ENCODE measurements around the gene CIRBP. TPM values are rescaled to one million over a fixed set of nuclear protein-coding genes. Genes with fewer than 3 reads are reported as not detected.
"Not testable (repeated sequence)": the region's sequence is repeated elsewhere in the genome, so short reads cannot be mapped to it uniquely, and the experiment has no call there.

Gene CIRBP
- total RNA-seq, 1 donor from 2014 or later = 256 TPM

DNA sequence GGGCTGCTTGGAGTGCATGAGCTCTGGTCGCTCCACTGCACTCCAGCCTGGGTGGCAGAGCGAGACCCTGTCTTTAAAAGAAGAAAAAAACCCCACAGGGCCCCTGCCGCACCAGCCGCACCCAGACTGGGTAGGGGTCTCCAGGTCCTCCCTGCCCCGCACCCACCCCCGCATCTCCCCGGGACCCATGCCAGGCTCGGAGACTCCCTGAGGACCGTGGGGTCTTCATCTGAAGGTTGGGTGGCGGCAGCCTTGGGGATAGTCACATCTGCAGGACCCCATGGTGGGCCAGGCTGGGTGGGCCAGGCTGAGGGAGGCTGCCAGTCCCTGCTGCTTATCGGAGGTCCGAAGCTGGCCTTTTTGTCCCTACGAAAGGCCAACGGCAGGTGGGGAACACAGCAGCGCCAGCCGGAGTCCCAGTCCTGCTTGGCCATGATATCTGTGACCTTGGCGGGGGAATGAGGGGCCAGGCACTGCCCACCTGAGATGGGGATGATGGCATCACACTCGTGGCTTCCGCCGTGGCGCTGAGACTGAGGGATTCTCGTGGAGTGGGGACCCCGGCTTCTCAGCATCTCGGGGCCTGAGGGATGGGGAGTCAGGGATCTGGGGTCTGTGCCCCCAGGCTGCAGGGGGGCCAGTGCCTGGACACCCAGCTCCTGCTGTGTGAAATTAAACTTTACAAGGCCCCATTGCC lies 27.6 kb downstream of the CIRBP start:
- H3K36me3 Mint-ChIP-seq (ENCODE audit: low read depth) = no peaks in the 10 kb centered on the region
- DNase-seq (ENCODE audit: low spot score) = no peak
- no peaks in the 10 kb centered on the region for H3K4me1 Mint-ChIP-seq (ENCODE audit: low read depth)
- H3K9me3 Mint-ChIP-seq = no peaks in the 10 kb centered on the region
- H3K4me3 Mint-ChIP-seq = no peak overlapping the region
- intact Hi-C loops (cut with micrococcal nuclease) = no loop called here
- peaks cover 6% of the 10 kb centered on the region for H3K27me3 Mint-ChIP-seq (ENCODE audit: insufficient read depth)
- H3K27ac Mint-ChIP-seq = no peak overlapping the region

DNA sequence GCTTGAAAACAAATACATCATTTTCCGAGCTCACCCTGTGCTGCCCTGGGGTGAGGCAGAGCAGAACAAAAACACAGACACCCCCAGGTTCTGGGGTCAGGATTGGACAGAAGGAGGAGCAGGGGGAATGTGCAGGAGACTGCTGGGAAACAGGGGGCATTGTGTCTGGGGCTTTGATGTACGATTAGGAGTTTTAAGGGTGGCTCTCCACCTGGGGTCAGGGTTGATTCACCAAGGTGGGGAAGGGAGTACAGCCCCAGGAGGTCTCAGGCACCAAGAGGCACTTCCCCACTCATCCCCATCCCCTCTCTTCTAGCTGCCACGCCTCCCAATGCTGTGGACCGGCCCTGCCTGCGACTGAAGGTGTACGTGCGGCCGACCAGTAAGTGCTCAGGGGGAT lies 29.1 kb downstream of the CIRBP start:
- H3K36me3 Mint-ChIP-seq (ENCODE audit: low read depth) = no peaks in the 10 kb centered on the region
- no peaks in the 10 kb centered on the region for H3K4me1 Mint-ChIP-seq (ENCODE audit: low read depth)
- H3K9me3 Mint-ChIP-seq = no peaks in the 10 kb centered on the region
- intact Hi-C loops (cut with micrococcal nuclease) = no loop called here
- no peak overlapping the region for H3K27ac Mint-ChIP-seq
- H3K27me3 Mint-ChIP-seq (ENCODE audit: insufficient read depth) = no peaks in the 10 kb centered on the region
- DNase-seq (ENCODE audit: low spot score) = no peak
- H3K4me3 Mint-ChIP-seq = no peak overlapping the region

DNA sequence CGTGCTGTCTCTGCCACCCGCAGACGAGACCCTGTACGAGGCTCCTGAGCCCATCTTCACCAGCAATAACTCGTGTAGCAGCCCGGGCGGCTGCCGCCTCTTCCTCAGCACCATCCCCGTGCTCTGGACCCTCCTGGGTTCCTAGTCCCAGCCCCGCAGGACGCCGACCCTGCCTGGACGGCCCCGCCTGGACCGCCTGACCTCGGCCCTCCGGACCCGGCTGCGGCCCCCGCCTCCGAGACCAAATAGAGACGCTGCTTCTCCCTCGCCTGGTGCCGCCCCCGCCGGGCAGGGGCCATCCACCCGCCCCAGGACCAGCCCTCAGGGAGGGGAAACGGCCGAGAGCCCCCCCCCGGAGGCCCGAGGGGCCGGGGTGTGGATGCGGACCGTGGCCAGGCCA lies 30.7 kb downstream of the CIRBP start:
- intact Hi-C loops (cut with micrococcal nuclease) = no loop called here
- no peaks in the 10 kb centered on the region for H3K27me3 Mint-ChIP-seq (ENCODE audit: insufficient read depth)
- no peak overlapping the region for H3K27ac Mint-ChIP-seq

DNA sequence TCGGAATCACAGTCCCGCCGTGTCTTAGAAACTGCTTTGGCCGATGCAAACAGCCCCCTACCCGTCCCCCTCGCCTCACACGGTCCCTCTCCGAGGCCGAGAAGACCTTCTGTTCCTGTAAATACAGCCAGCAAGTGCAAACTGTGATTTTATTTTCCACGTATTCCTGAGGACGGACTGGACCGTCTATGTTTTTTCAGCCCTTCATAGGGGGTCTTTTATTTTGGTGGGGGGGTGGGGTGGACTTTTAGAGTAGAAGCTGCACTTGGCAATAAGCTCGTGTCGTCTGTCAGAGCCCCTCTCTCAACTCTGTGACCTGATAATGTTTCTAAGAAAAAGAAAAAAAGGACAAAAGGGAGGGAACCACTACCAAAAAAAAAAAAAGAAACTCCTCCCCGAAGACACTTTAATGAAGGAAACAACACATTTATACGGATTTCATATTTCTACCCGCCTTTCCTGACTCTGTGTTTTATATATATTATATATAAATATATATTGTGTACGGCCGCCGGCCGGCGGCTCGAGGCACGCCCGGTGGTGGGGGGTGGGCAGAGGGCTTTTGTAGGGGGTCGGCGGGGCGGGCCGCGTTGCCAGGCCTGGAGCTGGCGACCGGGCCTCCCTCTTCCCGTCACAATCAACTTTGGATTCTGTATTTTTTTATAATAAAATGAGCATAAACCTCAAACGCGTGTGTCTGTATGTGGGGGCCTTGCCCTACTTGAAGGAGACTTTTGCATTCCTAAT lies 31.8 kb downstream of the CIRBP start:
- DNase-seq (ENCODE audit: low spot score) = no peak
- Mint-ChIP-seq H3K36me3 (ENCODE audit: low read depth) (no peaks in the 10 kb centered on the region), H3K4me1 (ENCODE audit: low read depth) (no peaks in the 10 kb centered on the region), H3K27me3 (ENCODE audit: insufficient read depth) (no peaks in the 10 kb centered on the region), H3K4me3 (no peak overlapping the region), H3K27ac (no peak overlapping the region), H3K9me3 (no peaks in the 10 kb centered on the region)
- intact Hi-C loops (cut with micrococcal nuclease) = no loop called here

More for the DNA sequence above, 30.7 kb downstream of the CIRBP start:
- Mint-ChIP-seq H3K4me1 (ENCODE audit: low read depth) (no peaks in the 10 kb centered on the region), H3K9me3 (no peaks in the 10 kb centered on the region), H3K36me3 (ENCODE audit: low read depth) (no peaks in the 10 kb centered on the region), H3K4me3 (no peak overlapping the region)
- DNase-seq (ENCODE audit: low spot score) = no peak

DNA sequence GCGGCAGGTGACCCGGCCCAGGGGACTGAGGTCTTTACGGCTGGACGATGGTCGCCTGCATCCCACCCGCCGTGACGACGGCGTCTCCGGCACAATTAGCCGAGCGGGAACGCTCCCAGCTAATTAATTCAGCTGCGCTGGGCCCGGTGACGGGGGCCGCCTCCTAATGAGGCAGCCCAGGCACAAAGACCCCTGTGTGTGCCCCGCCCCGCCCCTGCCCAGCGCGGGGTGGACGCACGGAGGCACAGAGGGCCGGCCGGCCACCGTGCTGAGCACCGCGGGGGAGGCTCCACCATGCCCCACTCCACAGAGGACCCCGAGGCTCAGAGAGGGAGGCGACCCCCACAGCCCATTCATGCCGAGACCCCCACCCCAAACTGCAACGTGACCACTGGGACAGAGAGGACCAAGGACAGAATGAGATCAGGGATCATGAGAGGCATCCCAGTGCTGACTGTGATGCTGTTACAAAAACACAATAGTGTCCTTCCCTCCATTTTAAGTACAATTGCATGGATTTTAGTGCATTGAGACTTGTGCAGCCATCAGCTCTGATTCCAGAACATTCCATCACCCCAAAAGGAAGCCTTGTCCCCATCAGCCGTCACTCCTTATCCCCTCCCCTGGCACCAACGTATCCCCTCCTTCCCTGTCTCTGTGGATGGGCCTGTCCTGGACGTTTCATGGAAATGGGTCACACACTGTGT lies 33.6 kb downstream of the CIRBP start:
- Mint-ChIP-seq H3K27ac (no peak overlapping the region), H3K4me3 (no peak overlapping the region), H3K27me3 (ENCODE audit: insufficient read depth) (no peaks in the 10 kb centered on the region), H3K36me3 (ENCODE audit: low read depth) (no peaks in the 10 kb centered on the region), H3K4me1 (ENCODE audit: low read depth) (no peaks in the 10 kb centered on the region), H3K9me3 (no peaks in the 10 kb centered on the region)
- intact Hi-C loops (cut with micrococcal nuclease) = no loop called here
- no peak for DNase-seq (ENCODE audit: low spot score)

DNA sequence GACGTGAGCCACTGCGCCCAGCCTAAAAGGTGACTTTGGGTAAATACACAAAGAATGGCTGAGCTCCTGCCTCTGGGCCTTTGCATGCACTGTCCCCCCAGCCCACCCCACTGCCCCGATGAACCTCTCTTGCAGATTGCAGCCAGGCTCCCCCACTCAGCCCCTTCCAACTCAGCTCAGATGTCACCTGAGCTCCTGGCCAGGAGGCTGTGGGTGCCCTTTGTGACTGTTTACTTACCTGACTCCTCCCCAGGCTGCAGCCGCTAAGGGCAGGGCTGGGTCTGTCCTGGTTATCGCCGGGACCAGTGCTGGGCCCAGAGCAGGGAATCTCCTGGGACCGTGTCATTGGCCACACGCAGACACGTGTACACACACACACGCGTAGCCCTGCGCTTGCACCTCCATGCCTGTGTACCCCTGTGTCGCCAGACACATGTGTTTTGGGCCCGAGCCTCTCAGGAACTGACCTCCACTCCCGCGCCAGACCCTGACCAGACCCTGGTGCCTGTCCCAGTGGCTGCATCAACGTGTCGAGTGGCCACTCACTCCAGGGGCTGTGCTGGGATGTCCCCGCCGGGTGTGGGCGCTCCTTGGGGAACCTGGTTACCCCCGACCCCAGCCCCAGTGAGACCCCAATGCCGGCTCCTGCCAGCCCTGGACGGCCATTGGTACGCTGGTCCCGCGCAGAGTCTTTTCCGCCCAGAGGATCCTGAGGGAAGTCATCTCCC lies 35.2 kb downstream of the CIRBP start:
- Mint-ChIP-seq H3K27me3 (ENCODE audit: insufficient read depth) (no peaks in the 10 kb centered on the region), H3K4me1 (ENCODE audit: low read depth) (no peaks in the 10 kb centered on the region), H3K36me3 (ENCODE audit: low read depth) (no peaks in the 10 kb centered on the region), H3K9me3 (no peaks in the 10 kb centered on the region), H3K4me3 (no peak overlapping the region), H3K27ac (no peak overlapping the region)
- intact Hi-C loops (cut with micrococcal nuclease) = no loop called here
- DNase-seq (ENCODE audit: low spot score) = no peak

DNA sequence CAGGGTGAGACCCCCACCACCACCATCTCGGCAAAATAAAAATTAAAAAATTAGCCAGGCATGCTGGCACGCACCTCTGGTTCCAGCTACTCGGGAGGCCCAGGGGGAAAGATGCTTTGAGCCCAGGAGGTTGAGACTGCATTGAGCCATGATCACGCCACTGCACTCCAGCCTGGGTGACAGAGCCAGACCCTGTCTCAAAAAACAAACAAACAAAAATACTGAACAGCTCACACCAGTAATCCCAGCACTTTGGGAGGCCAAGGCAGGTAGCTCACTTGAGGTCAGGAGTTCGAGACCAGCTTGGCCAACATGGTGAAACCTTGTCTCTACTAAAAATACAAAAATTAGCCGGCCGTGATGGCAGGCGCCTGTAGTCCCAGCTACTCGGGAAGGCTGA lies 36.2 kb downstream of the CIRBP start:
- H3K4me3 Mint-ChIP-seq; H3K9me3 Mint-ChIP-seq; H3K4me1 Mint-ChIP-seq (ENCODE audit: low read depth); H3K27me3 Mint-ChIP-seq (ENCODE audit: insufficient read depth); DNase-seq (ENCODE audit: low spot score); H3K27ac Mint-ChIP-seq; intact Hi-C loops (cut with micrococcal nuclease); H3K36me3 Mint-ChIP-seq (ENCODE audit: low read depth): not testable (repeated sequence)

DNA sequence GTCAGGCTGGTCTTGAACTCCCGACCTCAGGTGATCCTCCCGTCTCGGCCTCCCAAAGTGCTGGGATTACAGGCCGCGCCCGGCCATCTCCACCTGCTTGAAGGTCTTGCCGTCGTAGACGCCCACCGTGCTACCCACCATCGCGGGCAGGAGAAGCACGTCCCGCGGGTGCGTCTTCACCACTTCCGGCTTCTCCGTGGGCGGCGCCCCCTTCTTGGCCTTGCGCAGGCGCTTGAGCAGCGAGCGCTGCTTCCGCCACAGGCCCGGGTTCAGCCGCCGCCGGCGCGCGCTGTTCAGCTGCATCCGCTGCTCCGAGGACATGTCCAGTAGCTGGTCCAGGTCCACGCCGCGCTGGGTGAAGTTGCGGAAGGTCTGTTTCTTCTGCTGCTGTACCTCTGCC lies 38.2 kb downstream of the CIRBP start:
- DNase-seq (ENCODE audit: low spot score) = no peak
- H3K27me3 Mint-ChIP-seq (ENCODE audit: insufficient read depth) = no peaks in the 10 kb centered on the region
- no peak overlapping the region for H3K27ac Mint-ChIP-seq
- intact Hi-C loops (cut with micrococcal nuclease) = no loop called here
- H3K4me1 Mint-ChIP-seq (ENCODE audit: low read depth) = no peaks in the 10 kb centered on the region
- H3K9me3 Mint-ChIP-seq = no peaks in the 10 kb centered on the region
- no peaks in the 10 kb centered on the region for H3K36me3 Mint-ChIP-seq (ENCODE audit: low read depth)
- no peak overlapping the region for H3K4me3 Mint-ChIP-seq

DNA sequence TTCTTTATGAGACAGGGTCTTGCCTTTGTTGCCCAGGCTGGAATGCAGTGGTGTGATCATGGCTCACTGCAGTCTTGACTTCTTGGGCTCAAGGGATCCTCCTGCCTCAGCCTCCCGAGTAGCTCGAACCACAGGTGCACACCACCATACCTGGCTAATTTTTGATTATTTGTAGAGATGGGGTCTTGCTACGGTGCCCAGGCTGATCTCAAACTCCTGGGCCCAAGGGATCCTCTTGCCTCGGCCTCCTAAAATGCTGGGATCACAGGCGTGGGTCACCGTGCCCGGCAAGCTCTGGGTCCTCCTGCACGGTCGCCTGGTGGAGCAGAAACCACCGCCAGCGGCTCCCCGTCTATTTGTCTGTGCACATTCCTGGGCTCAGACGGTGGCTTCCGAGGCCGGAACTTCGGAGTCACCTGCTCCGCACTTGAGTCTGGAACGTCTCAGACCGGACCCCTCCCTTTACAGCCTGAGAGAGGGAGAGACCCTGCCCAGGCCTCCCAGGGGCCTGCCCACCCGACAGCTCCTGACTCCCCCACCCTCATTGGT lies 38.7 kb downstream of the CIRBP start:
- Mint-ChIP-seq H3K27ac (no peak overlapping the region), H3K9me3 (no peaks in the 10 kb centered on the region), H3K27me3 (ENCODE audit: insufficient read depth) (no peaks in the 10 kb centered on the region), H3K36me3 (ENCODE audit: low read depth) (no peaks in the 10 kb centered on the region), H3K4me1 (ENCODE audit: low read depth) (no peaks in the 10 kb centered on the region), H3K4me3 (no peak overlapping the region)
- intact Hi-C loops (cut with micrococcal nuclease) = no loop called here
- DNase-seq (ENCODE audit: low spot score) = no peak

DNA sequence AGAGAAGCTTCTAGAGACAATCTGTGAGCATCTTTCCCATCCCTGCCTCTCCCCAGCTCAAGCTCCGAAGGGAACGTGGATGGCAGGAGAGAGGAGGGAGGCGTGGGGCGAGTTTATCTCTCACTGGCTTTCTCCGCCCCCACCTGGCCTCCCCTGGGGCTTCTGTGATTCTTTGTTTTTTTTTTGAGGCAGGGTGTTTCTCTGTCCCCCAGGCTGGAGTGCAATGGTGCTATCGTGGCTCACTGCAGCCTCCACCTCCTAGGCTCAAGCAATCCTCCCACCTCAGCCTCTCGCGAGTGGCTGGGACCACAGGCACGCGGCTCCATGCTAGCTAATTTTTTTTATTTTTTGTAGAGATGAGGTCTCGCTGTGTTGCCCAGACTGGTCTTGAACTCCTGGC lies 39.6 kb downstream of the CIRBP start:
- Mint-ChIP-seq H3K27ac (no peak overlapping the region), H3K9me3 (no peaks in the 10 kb centered on the region), H3K27me3 (ENCODE audit: insufficient read depth) (no peaks in the 10 kb centered on the region), H3K4me3 (no peak overlapping the region), H3K36me3 (ENCODE audit: low read depth) (no peaks in the 10 kb centered on the region), H3K4me1 (ENCODE audit: low read depth) (no peaks in the 10 kb centered on the region)
- DNase-seq (ENCODE audit: low spot score) = no peak
- intact Hi-C loops (cut with micrococcal nuclease) = no loop called here

DNA sequence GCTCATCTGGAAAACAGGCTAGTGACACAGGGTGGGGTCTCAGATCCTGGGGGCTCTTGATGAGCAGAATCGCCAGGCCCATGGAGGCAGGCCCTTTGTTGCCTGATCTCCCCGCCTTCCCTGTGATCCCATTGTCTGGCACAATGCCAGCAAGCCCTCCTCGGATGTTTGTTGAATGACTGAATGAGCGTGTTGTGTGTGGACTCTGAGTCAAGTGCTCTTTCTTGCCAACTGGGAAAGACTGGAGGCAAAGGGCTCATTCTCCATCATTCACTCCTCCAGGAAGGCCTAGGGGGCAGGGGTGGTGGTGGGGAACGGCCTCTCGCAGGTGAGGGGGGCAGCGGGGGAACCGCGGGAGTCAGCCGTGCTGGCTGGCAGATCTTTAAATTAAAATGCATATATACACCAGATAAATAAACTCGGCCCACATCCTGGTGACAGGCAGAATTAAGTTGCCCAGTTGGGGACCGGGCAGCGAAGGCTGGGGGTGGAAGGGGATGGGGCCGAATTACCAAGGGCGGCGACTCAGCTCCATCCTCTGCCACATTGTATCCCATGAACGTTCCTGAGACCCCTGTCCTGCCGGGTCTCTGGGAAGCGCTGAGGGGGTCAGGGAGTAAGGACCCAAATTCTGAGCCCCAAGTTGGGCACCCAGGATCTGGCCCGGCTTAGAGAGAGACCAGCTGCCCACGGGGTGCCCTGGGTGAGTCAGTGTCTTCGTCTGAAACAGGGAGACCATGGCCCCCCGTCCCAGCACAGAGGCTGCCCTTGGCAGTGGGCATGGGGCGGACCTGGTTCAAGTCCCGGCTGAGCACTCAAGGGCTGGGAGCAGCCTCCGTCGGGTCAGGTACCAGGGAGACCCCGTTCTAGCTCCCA lies 41.1 kb downstream of the CIRBP start:
- H3K9me3 Mint-ChIP-seq = no peaks in the 10 kb centered on the region
- intact Hi-C loops (cut with micrococcal nuclease) = no loop called here
- no peaks in the 10 kb centered on the region for H3K27me3 Mint-ChIP-seq (ENCODE audit: insufficient read depth)

DNA sequence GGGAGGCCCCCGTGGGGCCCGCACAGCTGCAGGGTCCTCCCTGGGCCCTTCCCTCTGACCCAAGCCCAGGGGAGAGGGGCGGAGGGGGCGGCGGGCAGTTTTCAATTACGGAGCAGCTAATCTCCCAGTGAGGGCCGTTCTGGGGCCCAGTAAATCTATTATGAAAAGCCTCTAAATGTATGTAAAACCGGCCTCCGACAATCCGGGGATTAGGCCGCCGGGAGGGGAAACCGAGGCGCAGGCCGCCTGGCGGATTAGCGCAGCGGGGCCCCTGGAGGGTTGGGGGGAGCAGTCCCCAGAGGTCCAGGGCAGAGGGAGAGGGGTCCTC lies 41.7 kb downstream of the CIRBP start:
- H3K9me3 Mint-ChIP-seq = no peaks in the 10 kb centered on the region
- intact Hi-C loops (cut with micrococcal nuclease) = no loop called here
- no peaks in the 10 kb centered on the region for H3K36me3 Mint-ChIP-seq (ENCODE audit: low read depth)
- no peak overlapping the region for H3K27ac Mint-ChIP-seq
- no peak for DNase-seq (ENCODE audit: low spot score)
- H3K4me1 Mint-ChIP-seq (ENCODE audit: low read depth) = no peaks in the 10 kb centered on the region
- H3K4me3 Mint-ChIP-seq = no peak overlapping the region
- H3K27me3 Mint-ChIP-seq (ENCODE audit: insufficient read depth) = no peaks in the 10 kb centered on the region

More for the DNA sequence above, 41.1 kb downstream of the CIRBP start:
- no peak for DNase-seq (ENCODE audit: low spot score)
- Mint-ChIP-seq H3K4me1 (ENCODE audit: low read depth) (no peaks in the 10 kb centered on the region), H3K36me3 (ENCODE audit: low read depth) (no peaks in the 10 kb centered on the region), H3K27ac (no peak overlapping the region), H3K4me3 (no peak overlapping the region)

All from activated T-helper 1 cell treated with anti-CD3 and anti-CD28 coated beads, Interleukin-12 subunit alpha, Interleukin-12 subunit beta, Interleukin-2, Interleukin-4 antibody, amounts not matched to agents 30 ng/mL and 10 ng/mL and 1 ng/mL, durations not matched to agents 14 hours and 24 hours and 36 hours (primary cell).